ENCODE results near the gene WHAMM.
"Not testable (repeated sequence)": the region's sequence is repeated elsewhere in the genome, so short reads cannot be mapped to it uniquely, and the experiment has no call there.

The WHAMM gene

GRCh38 chr15:82804575-82804949 lies 4.9 kb upstream of the WHAMM start:
- no peak for DNase-seq

GRCh38 chr15:82805994-82806406 lies 3.4 kb upstream of the WHAMM start, which contains the start of gene FSD2:
Gene FSD2 (minus strand): TSS chr15:82806069. CDS start chr15:82787390, 18,679 bp downstream.
- no peak for DNase-seq

DNA sequence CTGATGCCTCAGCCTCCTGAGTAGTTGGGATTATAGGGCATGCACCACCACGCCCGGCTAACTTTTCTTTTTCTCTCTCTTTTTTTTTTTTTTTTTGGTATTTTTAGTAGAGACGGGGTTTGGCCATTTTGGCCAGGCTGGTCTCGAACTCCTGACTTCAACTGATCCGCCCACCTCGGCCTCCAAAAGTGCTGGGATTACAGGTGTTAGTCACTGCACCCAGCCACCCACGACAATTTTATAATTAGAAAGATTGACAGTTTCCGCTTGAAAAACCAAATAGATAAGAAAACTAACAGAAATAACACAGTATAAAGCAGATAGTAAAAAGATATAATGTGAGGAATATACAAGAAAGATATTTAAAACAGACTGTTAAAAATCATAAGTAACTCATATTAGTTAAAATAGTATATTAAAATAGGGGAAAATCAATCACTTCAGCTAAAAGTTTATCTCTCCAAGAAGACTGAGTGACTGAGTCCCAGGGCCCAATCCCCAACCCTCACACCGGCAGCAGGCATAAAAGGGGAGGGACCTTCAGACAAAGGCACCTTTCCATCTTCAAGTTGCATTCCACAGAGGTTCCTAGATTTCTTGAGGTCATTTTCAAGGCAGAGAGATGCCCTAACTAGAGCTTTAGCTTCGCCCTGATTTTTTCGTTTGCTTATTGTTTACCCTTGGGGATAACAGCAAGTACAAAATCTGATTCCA lies 1.4 kb upstream of the WHAMM start:
- DNase-seq = no peak

GRCh38 chr15:82808634-82809041 lies 790 bp upstream of the WHAMM start:
- no peak for DNase-seq

- DNase-seq = peak; percentile 76
Measured at GRCh38 chr15:82810061-82810889, 847 bp downstream of the WHAMM start.

- no peak for DNase-seq
Measured at GRCh38 chr15:82810890-82811426, 1.5 kb downstream of the WHAMM start.

GRCh38 chr15:82812994-82813393 lies 3.6 kb downstream of the WHAMM start:
- DNase-seq = no peak

DNA sequence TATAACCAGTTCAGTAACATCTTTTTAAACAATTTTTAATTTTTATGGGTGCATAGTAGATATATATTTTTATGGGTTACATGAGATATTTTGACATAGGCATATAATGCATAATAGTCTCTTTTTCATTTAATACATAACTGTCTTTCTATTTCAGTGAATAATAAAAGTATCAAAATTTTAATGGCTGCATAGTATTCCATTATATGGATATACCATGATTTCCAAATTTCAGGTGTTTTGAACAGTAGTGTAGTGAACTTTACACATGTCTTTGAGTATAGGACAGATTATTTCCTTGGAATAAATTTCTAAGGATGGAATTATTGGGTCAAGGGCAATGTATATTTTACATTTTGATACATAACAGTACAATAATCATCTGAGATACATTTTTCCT lies 10.7 kb downstream of the WHAMM start:
- DNase-seq = no peak

- not testable (repeated sequence) for DNase-seq
Measured at GRCh38 chr15:82821396-82821795, 12.0 kb downstream of the WHAMM start.

DNA sequence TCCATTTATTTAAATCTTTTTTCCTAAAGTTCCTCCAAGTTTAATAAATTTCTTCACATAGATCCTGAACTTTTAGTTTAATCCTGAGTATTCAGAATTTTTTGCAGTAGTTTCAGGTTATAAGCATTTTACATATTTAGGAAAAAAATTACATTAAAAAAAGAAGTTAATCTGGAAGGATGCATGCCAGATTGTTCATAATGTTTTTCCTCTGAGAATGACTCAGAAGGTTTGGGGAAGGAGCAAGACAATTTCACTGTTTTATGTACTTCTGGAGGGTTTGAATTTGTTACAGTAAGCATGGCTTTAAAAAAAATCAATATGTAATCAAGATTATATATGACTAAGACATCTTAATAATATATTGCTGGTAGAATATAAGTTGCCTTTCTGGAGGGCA lies 12.4 kb downstream of the WHAMM start:
- not testable (repeated sequence) for DNase-seq

DNA sequence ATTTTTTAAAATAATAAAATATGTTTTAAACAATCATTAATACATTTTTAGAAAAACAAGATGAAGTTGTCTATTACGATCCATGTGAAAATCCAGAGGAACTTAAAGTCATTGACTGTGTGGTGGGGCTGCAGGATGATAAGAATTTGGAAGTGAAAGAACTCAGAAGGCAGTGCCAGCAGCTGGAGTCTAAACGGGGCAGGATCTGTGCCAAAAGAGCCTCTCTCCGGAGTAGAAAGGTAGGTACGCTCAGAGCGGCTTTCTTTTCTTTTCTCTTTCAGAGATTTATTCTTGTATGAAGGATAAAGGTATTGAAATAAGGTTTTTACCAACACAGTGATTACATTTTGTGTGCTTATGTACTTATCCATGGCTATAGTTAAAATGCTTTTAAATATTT lies 13.6 kb downstream of the WHAMM start:
- no peak for DNase-seq

DNA sequence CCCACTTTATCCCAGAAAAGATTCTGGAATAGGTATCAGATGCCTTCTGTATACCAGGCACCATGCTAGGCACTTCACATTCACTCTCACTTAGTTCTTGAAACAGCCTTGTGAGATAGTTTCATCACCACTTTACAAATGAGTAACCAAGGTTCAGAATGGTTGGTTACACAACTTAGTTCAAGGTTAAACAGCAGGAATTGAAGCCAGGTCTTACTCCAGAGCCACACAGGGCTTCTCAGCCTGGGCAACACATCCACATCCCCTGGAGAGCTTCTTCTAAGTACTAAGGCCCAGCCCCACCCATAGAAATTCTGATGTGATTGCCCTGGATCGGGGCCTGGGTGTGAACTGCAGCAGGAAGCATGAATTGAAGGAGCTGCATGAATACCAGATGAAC lies 18.6 kb downstream of the WHAMM start:
- no peak for DNase-seq

GRCh38 chr15:82829234-82829633 lies 19.8 kb downstream of the WHAMM start:
- no peak for DNase-seq

GRCh38 chr15:82830427-82831173 lies 21.2 kb downstream of the WHAMM start:
- no peak for DNase-seq

DNA sequence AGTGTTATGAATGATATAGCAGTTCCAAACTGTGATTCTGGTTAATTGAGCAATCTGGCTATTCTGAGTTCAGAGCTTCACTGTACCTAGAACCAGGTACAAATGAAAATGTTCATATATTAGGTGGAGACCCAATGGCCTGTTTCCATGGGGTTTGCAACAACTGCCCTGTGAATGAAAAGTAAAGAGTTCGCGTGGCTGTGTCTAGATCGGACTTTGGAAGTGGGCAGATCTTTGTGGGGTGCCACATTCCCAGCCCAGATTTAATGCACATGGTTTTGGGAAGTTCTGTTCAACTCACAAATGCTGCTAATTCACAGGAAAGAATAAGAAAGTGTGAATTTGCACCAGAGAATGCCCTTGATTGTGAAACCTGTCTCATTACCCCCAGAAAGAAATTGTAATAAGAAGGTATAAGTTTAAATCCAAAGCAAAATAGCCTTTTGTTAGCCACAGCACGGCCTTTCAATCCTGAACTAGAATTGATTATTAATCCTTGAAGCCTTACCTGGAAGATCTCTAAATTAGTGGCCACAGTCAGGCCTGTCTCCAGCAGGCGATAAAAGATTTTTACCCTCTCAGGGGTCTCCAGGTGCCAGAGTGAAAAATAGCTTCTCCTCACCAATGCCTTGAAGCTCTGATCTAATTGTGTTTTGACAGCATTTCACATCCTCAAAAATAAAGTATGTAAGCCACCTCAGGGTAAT lies 22.6 kb downstream of the WHAMM start:
- DNase-seq = no peak

- no peak for DNase-seq
Measured at GRCh38 chr15:82832601-82833361, 23.4 kb downstream of the WHAMM start.

GRCh38 chr15:82833362-82833682 lies 23.9 kb downstream of the WHAMM start:
- DNase-seq = no peak

DNA sequence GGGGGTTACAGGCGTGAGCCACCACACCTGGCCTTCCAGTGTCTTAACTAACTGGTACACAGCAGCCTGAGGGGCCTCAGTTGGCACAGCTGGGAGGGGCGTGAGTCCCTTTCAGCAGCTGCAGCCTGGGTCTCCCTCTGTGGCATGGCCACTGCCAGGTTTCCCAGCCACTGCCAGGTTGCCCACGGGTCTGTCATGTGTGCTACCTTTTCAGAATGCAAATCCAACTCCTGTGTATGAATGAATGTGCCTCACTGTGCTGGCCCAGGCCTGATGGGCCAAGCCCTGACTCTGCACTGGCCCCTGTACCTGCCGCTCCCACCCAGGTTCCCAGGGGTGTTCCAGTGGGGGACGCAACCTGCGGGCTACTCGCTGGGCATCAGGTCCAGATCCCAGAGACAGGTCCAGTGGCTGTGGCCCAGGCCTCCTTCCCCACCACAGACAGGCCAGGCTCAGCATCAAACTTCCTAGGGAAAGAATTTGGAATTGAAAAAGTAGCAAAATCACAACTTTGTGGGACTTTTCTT lies 26.0 kb downstream of the WHAMM start:
- no peak for DNase-seq

DNA sequence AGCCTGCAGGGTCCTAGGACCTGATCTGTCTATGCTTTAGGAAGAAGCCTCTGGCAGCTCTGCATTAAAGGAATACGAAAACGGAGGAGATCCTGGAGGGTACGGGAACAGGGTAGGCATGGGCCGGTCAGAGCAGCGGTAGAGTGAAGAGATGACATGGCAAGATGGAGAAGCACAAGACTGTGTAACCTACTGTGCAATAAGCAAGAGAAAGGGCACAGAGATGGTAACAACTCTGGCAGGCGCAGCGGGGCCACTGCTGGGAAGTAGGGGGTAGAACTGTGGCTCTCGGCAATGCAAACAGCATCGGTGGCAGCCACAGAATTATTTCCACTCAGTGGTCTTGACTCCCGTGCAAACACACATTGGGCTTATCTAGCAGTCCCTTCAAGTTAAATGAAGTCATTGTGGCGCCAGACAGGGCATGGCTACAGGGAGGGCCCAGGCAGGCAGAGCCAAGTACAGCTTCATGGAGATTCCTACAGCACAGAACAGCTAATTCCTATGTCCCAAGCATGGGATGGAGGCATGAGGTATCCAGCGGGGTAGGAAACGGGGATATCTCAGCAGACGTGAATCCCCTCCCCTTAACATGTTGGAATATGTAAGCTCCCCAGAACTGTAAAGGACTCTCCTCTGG lies 28.8 kb downstream of the WHAMM start:
- DNase-seq = no peak

GRCh38 chr15:82839136-82839535 lies 29.7 kb downstream of the WHAMM start:
- no peak for DNase-seq

- DNase-seq = no peak
Measured at GRCh38 chr15:82840166-82840565, 30.7 kb downstream of the WHAMM start.

Data from islet precursor cell (in vitro differentiated cells).